Epithelial cell of prostate (primary cell): Measurements from ENCODE around the gene JSRP1.

Experiments used
- DNase-seq: peaks from one replicate; pipeline ENCODE4 v3.0.0-alpha.2; 2011; ENCODE audit warnings: low read depth, low spot score
- H3K27ac ChIP-seq: fragments of 450-650 bp; 2 replicates; pipeline ENCODE4 v1.5.1; 2017; ENCODE audit warnings: mild to moderate bottlenecking

The JSRP1 gene

GRCh38 chr19:2249010-2249866 lies 7.0 kb downstream of the JSRP1 start, which contains the start of gene AMH:
TSS of gene AMH (plus strand) at chr19:2249323. CDS start at chr19:2249333, 10 bp downstream.
- H3K27ac ChIP-seq: no peak within 1 kb of the TSS
- no peak for DNase-seq

GRCh38 chr19:2248136-2249009 lies 7.8 kb downstream of the JSRP1 start:
- no peak overlapping the region for H3K27ac ChIP-seq
- no peak for DNase-seq

- no peak overlapping the region for H3K27ac ChIP-seq
- DNase-seq: no peak
Observed at GRCh38 chr19:2247433-2248101, 8.7 kb downstream of the JSRP1 start.

GRCh38 chr19:2246801-2247361 lies 9.3 kb downstream of the JSRP1 start:
- H3K27ac ChIP-seq: no peak overlapping the region
- no peak for DNase-seq

GRCh38 chr19:2246014-2246620 lies 10.1 kb downstream of the JSRP1 start:
- H3K27ac ChIP-seq: no peak overlapping the region
- no peak for DNase-seq

GRCh38 chr19:2245273-2245672 lies 10.9 kb downstream of the JSRP1 start:
- no peak for DNase-seq
- H3K27ac ChIP-seq: no peak overlapping the region

GRCh38 chr19:2244486-2244885 lies 11.7 kb downstream of the JSRP1 start:
- no peak for DNase-seq
- no peak overlapping the region for H3K27ac ChIP-seq

- no peak overlapping the region for H3K27ac ChIP-seq
- DNase-seq: no peak
Observed at GRCh38 chr19:2244125-2244411, 12.1 kb downstream of the JSRP1 start.

GRCh38 chr19:2243274-2244124 lies 12.7 kb downstream of the JSRP1 start:
- H3K27ac ChIP-seq: no peak overlapping the region
- DNase-seq: no peak

- no peak overlapping the region for H3K27ac ChIP-seq
- DNase-seq: no peak
Observed at GRCh38 chr19:2242816-2243215, 13.4 kb downstream of the JSRP1 start.

- DNase-seq: no peak
- H3K27ac ChIP-seq: no peak overlapping the region
Observed at GRCh38 chr19:2242092-2242537, 14.1 kb downstream of the JSRP1 start.

GRCh38 chr19:2240881-2241760 lies 15.1 kb downstream of the JSRP1 start:
- H3K27ac ChIP-seq: peak overlapping the region; percentile 34
- DNase-seq: no peak

- no peak for DNase-seq
- no peak overlapping the region for H3K27ac ChIP-seq
Observed at GRCh38 chr19:2239771-2240770, 16.1 kb downstream of the JSRP1 start.

- DNase-seq: no peak
- no peak overlapping the region for H3K27ac ChIP-seq
Observed at GRCh38 chr19:2239173-2239572, 17.0 kb downstream of the JSRP1 start.

- no peak overlapping the region for H3K27ac ChIP-seq
- DNase-seq: no peak
Observed at GRCh38 chr19:2237869-2238153, 18.4 kb downstream of the JSRP1 start.

- H3K27ac ChIP-seq: peak overlapping the region; percentile 89
- DNase-seq: no peak
Observed at GRCh38 chr19:2237051-2237868, 19.0 kb downstream of the JSRP1 start.
